ENCODE measurements around the gene LCN6. TPM values are rescaled to one million over a fixed set of nuclear protein-coding genes. Genes with fewer than 3 reads are reported as not detected.

The LCN6 gene
- total and polyA plus RNA-seq, 2 of the 13 experiments (the other 11 are each of a cell fraction or from before 2014, with no cell fraction given) = not detected

GRCh38 chr9:136733611-136734010 is 14.7 kb downstream of the LCN6 start (continued):
- TF ChIP-seq STAT6 (CRISPR knock-in tag; IDR thresholded peaks at IDR 0.05; ENCODE audit: borderline replicate concordance) (no peak), TBX2 (CRISPR knock-in tag; IDR thresholded peaks at IDR 0.05; ENCODE audit: borderline replicate concordance) (no peak)

GRCh38 chr9:136732444-136733178 is 15.7 kb downstream of the LCN6 start:
- Histone ChIP-seq H3K36me3 (replicated peaks in 1 of 2; ENCODE audit: control insufficient read depth in 1 of 2, insufficient read depth in 2 of 2, low read length in 2 of 2) (no peaks in the 10 kb centered on the region), H3K4me1 (ENCODE audit: insufficient read depth, low read length) (peaks cover 25% of the 10 kb centered on the region), H3K9me3 (ENCODE audit: low read length) (no peaks in the 10 kb centered on the region), H3K9ac (ENCODE audit: insufficient read depth, low read depth, low read length) (no peak overlapping the region), H3K79me2 (ENCODE audit: insufficient read depth, low read length) (peaks cover 11% of the 10 kb centered on the region), H3K4me3 (replicated peaks in 1 of 3; ENCODE audit: insufficient read depth in 1 of 3, low read depth in 2 of 3, low read length in 3 of 3) (no peak overlapping the region), H3K27ac (ENCODE audit: extremely low read length, insufficient read depth, low read length) (no peak overlapping the region), H2AFZ (ENCODE audit: low read length) (no peak overlapping the region), H4K20me1 (ENCODE audit: insufficient read depth, low read length) (peaks cover 2% of the 10 kb centered on the region), H3K27me3 (ENCODE audit: control insufficient read depth in 1 of 2, insufficient read depth in 2 of 2, low read length in 2 of 2) (peaks cover 0 to 22% of the 10 kb centered on the region in 2 experiments; a peak in 3 of 5 replicates), H3K4me2 (ENCODE audit: low read depth, low read length) (no peak overlapping the region)
- CTCF ChIA-PET (ENCODE audit: low intra/inter-chr PET ratio, low total read pairs) = no interaction called here
- ATAC-seq (no peak), DNase-seq (ENCODE audit: low spot score) (no peak), FAIRE-seq (no peak)
- 78% methylated on average over 15 of the region's 16 CpGs for WGBS (ENCODE audit: low lambda C conversion rate)
- TF ChIP-seq AKNA (CRISPR knock-in tag; IDR thresholded peaks at IDR 0.05; ENCODE audit: borderline replicate concordance) (no peak), EEA1 (CRISPR knock-in tag; IDR thresholded peaks at IDR 0.05; ENCODE audit: borderline replicate concordance) (no peak), POLR2G (IDR thresholded peaks at IDR 0.05; ENCODE audit: low read depth, low read length) (0 out of 2 replicates have a peak, but pooled peaks have one; percentile 28)
- intact Hi-C loops (cut with micrococcal nuclease; ENCODE audit: unreplicated experiment) (no loop called here), in situ Hi-C loops (cut with HindIII; ENCODE audit: extremely low pct_ligation_motif_present, low pct_unique_long_range_greater_than_20kb) (no loop called here)
- POLR2A ChIA-PET = no interaction called here
- no TSS peak for BruUV-seq (replicated peaks)
